GM19467 (cell line): Measurements from ENCODE around the gene IGSF23.
"Not testable (repeated sequence)": the region's sequence is repeated elsewhere in the genome, so short reads cannot be mapped to it uniquely, and the experiment has no call there.

Experiments
- ATAC-seq: cut with Tn5 transposase; IDR thresholded peaks from one replicate; pipeline ENCODE4 v1.9.1; 2021; ENCODE audit warnings: mild to moderate bottlenecking, moderate library complexity; ENCODE audit not compliant: unreplicated experiment

IGSF23 gene

DNA sequence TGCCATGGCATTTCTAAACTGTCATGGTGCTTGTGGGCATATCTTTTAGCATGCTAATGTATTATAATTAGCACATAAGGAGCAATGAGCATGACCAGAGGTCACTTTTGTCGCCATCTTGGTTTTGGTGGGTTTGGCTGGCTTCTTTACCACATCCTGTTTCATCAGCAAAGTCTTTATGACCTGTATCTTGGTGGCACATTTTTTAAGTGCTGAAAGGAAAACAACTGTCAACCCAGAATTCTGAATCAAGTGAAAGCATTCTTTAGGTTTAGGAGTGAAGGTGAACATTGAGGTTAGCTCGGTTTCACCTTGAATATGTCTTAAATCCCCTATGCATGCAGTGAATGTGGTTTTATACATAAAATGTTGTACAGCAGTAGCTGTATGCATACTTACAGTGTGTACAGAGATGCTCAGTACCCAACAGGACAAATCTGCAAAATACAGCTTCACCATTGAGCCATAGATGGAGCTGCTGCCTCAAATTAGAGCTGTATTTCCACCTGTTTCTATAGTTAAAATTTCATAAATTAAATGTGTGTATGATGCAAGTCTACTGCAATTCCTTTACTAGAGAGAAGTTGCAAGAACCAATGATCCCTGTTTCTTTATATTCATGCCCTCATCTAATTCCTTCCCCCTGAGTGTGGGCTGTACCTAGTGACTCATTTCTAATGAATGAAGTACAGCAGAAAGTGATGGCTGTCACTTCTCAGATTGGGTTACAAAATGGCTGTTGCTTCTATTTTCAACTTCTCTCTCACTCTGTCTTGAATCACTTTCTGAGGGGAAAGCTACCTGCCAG lies 25.2 kb upstream of the IGSF23 start:
- no peak for ATAC-seq

DNA sequence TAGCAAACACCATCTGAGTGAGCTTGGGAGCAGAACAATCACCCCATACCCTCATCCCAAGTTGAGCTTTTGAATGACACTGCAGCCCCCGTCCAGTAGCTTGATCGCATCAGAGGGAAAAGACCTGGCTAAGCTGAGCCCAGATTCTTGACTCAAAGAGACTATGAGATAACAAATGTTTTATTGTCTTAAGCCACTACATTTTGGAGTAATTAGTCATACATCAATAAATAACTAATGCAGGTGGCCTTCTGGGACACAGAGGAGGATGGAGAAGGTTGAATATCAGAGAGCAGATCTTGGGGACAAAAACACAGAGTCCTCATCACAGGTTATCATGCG lies 24.6 kb upstream of the IGSF23 start:
- ATAC-seq: no peak

DNA sequence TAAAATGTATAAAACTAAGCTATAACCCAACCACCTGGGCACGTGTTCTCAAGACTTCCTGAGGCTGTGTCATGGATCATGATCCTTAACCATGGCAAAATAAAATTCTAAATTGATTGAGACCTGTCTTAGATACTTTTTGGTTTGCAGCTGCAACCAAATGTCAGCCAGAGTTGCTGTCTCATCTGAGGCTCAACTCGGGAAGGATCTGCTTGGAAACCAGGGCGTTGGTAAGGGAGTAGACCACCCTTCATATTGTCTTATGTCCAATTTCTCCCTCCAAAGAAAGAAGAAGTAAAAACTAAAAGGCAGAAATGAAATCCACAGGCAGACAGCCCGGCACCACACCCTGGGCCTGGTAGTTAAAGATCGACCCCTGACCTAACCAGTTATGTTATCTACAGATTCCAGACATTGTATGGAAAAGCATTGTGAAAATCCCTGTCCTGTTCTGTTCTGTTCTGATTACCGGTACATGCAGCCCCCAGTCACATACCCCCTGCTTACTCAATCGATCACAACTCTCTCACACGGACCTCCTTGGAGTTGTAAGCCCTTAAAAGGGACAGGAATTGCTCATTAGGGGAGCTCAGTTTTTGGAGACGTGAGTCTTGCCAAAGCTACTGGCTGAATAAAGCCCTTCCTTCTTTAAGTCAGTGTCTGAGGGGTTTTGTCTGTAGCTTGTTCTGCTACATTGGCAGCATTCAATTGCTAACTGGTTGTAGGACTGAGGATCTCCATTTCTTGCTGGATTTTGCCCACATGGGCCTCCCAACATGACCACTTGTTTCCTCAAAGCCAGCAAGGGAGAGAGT lies 22.9 kb upstream of the IGSF23 start:
- ATAC-seq: no peak

DNA sequence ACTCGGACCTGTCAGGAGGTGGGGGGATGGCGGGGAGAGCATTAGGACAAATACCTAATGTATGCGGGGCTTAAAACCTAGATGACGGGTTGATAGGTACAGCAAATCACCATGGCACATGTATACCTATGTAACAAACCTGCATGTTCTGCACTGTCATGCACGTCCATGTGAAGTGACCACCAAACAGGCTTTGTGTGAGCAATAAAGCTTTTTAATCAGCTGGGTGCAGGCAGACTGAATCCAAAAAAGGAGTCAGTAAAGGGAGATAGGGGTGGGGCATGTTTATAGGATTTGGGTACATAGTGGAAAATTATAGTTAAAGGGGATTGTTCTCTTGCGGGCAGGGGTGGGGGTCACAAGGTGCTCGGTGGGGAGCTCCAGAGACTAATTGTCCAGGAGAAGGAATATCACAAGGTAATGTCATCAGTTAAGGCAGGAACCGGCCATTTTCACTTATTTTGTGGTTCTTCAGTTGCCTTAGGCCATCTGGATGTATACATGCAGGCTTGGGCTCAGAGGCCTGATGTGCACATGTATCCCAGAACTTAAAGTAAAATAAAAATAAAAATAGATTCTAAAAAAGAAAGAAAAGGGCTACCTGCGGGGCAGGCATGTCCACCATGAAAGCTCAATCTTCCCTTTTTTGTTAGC lies 21.9 kb upstream of the IGSF23 start:
- ATAC-seq: not testable (repeated sequence)

DNA sequence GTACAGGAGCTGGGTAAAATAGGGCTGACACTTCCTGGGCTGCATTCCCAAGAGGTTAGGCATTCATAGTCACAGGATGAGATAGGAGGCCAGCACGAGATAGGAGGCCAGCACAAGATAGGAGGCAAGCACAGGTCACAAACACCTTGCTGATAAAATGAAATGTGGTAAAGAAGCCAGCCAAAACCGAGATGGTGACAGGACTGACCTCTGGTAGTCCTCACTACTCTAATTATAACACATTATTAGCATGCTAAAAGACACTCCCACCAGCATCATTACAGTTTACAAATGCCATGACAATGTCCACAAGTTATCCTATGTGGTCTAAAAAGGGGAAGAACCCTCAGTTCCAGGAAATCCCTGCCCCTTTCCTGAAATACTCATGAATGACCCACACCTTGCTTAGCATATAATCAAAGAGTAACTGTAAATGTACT lies 20.9 kb upstream of the IGSF23 start:
- ATAC-seq: no peak

DNA sequence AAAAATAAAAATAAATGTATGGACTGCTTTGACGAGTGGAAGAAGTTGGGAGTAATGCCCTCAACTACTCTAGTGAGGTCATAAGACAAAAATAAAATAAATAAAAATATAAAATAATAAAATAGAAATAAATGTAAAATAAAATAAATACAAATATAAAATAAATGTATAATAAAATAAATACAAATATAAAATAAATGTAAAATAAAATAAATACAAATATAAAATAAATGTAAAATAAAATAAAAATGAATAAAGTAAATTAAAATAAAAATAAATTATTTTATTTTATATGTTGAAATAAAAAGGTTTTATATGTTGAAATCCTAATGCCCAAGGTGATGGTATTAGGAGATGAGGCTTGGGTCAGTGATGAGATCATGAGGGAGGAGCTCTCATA lies 20.1 kb upstream of the IGSF23 start:
- no peak for ATAC-seq

DNA sequence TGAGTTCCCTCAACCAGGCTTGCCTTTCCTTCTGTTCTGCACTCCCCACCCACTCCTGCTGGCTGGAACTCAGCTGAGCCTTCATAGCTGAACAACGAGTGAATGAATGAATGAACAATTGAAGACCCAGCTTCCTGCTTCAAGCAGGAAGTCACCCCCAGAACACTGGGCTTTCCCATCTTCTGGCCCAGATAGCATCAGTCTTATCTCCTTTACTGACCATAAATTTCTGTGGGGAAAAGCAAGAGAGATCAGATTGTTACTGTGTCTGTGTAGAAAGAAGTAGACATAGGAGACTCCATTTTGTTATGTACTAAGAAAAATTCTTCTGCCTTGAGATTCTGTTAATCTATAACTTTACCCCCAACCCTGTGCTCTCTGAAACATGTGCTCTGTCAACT lies 19.5 kb upstream of the IGSF23 start:
- ATAC-seq: not testable (repeated sequence)

DNA sequence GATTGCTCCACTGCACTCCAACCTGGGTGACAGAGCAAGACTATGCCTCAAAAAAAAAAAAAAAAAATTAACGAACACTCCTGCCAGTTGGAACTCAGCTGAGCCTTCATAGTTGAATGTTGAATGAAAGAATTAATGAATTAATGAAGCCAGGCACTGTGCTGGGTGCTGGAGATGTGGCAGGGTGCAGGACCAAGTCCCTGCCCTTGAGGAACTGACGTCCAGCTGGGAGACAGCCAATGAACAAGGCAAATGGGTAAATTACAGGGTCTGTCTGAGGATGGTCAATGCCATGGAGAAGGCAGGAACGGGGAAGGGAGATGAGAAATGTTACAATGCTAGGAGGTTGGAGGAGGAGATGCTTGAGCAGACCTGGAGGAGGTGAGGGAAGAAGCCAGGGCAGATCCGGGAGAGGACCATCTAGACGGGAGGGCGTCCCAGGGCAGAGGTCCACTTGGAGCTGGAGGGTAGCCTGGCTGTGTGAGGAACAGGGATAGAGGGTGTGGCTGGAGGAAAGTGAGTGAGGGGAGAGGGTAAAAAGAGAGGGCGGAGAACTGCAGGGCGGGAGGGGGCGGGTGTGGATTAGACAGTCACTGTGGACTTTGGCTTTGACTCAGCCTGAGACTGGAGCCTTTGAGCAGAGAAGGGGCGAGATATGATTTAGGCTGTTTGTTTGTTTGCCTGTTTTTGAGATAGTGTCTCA lies 16.8 kb upstream of the IGSF23 start:
- ATAC-seq: no peak

DNA sequence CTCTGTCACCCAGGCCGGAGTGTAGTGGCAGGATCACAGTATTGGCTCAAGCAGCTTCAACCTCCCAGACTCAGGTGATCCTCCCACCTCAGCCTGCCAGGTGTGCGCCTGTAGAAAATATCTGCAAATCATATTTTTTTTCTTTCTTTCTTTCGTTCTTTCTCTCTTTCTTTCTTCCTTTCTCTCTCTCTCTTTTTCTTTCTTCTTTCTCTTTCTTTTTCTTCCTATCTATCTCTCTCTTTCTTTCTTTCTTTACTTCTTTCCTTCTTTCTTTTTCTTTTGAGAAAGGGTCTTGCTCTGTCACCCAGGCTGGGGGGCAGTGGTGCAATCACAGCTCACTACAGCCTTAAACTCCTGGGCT lies 16.3 kb upstream of the IGSF23 start:
- no peak for ATAC-seq

DNA sequence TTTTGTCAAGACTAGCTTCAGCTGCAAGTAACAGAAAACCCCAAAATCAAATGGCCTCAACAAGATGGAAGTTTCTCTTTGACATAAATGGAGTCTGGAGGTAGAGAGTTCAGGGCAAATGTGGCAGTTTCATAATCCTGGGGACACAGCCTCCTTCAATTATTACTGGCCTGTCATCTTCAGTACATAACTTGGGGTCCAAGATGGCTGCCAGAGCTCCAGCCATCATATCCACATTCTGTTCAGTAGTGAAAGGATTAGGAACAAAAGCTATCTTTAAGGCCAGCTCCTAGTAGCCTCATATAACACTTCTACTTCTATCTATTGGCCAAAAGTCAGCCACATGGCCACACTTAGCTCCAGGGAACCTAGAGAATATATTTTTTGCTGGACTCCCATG lies 15.0 kb upstream of the IGSF23 start:
- ATAC-seq: no peak

DNA sequence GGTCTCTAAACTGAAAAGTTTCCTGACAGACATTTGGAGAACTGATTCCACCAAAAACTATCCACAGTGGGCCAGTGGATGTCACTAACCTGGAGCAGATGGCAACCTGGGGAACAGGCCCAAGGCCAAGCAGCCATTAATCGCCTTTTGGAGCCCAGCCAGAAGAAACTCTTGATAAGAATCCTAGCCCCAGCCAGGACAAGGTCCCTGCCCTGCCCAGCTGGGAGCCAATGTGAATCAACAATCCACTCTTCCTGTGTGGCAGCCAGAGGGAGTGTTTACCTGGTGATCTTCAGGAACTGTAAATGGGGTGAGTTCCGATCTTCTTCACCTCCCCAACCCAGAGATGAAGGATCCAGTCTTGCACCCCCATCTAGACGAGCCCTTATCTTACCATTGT lies 14.5 kb upstream of the IGSF23 start:
- ATAC-seq: no peak

DNA sequence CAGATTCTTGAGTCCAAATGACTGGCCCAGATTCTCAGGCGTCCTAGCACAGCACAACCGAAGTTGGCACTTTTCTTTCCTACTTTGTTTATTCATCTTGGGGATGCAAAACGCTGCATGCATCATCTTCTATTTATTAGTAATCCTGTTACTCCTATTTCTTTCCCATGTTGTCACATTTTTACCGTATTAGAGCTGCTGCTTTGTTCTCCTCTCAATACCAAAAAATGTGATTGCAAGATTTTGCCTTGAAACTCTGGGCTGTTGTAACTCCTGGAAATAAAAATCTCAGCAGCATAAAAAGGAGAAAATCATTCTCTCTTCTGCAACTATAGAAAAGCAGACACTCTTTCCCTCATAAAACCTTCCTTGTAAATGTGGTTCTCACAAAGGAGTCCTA lies 12.9 kb upstream of the IGSF23 start:
- no peak for ATAC-seq

DNA sequence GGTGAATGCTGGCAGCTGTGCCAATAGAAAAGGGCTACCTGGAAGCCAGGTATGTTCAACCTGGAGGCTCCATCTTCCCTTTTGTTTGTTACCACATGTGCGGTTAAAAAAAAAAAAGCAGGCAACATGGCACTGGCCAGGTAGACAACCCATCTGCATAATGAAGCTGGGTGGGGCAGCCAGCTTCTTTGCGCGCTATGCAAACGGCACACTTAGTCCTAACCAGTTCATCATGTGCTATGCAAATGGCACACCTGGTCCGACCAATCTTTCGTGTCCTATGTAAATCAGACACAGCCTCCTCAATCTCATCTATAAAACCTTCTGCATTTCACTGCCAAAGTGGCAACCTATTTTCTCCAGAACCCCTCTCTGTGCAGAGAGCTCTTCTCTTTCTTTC lies 11.3 kb upstream of the IGSF23 start:
- no peak for ATAC-seq

DNA sequence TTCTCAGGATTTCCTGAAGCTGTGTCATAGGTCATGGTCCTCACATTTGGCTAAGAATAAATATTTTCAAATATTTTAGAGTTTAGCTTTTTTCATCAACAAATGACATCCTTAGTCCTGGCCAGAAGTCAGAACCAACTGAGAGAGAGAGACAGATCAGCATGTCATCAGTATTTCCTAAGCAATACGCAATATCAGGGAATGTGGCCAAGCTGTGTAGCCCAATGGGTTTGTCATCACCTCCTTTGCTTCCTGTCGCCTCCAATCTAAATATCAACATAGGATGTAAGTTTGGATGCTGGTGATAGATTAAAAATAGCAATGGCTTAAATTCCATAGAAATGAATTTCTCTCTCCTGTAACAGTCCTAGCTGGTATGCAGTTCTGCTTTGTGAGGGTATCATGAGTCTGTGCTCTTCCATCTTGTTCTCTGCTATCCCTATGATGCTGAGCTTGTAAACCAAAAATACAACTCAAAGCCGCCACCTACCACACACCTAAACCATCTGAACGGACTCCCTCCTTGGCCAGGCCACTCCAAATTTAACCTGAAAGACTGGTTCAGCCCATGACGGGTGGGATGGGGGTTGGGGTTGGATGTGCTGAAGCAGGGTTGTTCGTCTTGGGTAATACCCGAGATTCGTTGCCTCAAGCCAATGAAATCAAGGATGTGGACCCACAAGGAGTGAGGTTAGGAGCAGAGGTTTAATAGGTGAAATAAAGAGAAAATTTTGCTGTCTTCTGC lies 10.0 kb upstream of the IGSF23 start:
- ATAC-seq: no peak

DNA sequence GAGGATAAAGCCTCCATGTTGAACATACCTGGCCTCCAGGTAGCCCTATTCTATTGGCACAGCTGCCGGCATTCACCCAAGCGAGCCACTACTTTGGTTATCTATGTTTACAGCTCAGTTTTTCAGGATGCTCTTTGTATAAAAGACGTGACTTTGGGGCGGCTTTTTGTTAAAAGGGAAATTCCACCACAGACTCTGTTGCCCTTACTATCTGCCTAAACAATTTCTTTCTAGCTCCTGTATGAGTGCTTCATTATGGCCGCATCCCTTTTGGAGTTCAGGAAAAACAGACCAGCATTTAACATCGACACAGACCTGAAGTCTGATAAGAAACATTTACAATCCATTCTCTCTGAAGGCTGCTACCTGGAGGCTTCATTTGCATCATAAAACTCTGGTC lies 9.1 kb upstream of the IGSF23 start:
- ATAC-seq: no peak

DNA sequence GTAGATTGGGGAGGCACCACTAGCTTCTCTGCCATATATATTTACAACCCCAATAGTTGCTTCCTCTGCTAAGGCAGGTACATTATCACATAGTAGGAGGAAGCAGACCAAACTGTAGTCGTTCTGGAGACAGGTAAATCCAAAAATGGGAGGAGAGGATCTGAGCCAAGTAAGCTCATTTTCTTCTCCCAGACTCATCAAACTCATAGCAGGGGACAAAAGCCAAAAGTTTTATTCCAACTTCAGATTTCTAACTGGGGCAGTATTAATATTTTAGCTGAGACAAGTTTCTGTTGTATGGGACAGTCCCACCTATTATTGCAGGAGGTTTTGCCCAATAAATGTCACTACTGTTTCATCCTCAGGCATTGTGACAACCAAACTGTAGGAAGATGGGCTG lies 7.8 kb upstream of the IGSF23 start:
- no peak for ATAC-seq

DNA sequence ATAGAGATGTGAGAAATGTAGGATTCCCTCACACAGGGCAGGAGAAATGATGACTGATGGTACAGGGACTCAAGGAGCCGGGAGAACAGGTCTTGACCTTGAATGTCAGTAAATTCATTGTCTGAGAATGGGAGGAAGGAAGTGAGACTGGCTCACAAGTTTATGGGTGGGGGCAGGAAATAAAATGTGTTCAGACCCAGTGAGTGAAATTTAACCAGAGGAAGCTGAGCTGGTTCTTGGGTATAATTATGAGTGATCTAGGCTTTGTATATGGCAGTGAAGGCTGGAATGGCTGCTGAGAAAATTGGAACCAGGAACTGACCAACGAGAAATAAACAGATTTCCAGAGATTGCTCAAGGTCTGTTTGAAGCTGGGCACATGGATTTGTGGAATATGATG lies 6.3 kb upstream of the IGSF23 start:
- no peak for ATAC-seq

DNA sequence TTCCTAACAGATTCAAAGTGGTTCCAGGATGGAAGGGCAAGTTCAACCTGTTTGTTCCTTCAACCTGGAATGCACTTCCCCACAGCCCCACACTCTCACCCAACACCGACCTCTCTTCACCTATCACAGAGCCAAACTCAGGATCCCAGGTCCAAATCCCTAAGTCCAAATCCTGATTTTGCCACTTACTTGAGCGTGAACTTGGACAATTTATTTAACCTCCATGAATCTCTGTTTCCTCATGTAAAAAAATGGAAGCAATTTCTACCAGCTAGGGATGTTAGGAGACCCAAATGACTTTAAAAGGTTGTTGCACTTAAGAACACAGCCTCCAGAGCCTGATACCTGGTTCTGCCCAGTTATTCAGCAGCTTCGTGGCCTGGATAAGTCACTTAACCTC lies 5.4 kb upstream of the IGSF23 start:
- ATAC-seq: no peak

DNA sequence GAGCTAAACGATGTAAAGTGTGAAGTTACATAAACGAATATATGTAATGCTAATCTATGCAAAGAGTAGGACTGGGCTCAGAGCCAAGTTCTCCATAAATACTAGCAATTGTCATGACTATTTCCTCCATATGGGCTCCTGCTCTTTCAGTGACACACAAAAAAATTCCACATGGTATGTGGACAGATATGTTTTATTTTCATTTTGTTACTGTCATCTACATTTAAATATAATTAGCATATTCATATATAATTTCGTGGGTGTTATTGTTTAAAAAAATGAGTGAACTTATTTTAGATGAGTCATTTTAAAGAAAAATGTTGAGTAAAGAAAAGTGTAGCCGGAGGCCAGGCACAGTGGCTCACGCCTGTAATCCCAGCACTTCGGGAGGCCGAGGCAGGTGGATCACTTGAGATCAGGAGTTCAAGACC lies 5.0 kb upstream of the IGSF23 start:
- ATAC-seq: no peak

DNA sequence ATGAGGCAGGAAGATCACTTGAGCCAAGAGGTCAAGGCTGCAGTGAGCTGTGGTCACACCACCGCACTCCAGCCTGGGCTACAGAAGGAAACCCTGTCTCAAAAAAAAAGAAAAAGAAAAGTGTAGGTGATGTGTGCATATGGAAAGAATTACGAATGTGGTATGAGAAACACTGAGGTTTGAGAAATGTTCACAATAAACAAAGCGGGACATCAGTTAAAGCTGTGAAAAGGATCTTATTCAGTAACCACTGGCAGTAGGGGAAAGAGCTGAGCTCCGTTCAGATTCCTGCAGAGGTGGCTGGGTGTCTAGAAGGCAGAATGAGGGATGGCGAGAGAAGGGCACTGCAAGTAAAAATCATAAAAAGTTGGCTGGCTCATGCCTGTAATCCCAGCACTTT lies 4.1 kb upstream of the IGSF23 start:
- no peak for ATAC-seq

DNA sequence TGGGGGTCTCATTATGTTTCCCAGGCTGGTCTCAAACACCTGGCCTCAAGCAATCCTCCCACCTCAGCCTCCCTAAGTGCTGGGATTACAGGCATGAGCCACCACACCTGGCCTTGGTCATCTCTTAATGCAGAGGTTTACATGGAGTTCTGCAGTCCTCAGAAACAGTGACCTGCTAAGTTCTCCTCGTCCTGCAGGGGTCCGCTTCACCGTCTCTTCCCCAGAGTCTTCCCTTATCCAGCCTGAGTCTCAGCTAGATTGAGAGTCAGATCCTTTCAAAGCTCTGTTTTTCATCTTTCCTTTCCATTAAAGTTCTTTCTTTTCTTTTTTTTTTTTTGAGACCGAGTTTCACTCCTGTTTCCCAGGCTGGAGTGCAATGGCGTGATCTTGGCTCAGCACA lies 2.9 kb upstream of the IGSF23 start:
- ATAC-seq: not testable (repeated sequence)
